H9 (cell line): ENCODE data around the gene PLEKHN1. TPM values are rescaled to one million over a fixed set of nuclear protein-coding genes. Genes with fewer than 3 reads are reported as not detected.

Experiments used
- DNase-seq: peaks from one replicate; pipeline ENCODE4 v3.0.0-alpha.2; 2017
- H2AFZ ChIP-seq: one replicate; pipeline ENCODE4 v1.6.1; 2013; ENCODE audit warnings: mild to moderate bottlenecking, low read length, control low read depth, moderate library complexity
- H2AK5ac ChIP-seq: 2 replicates; pipeline ENCODE4 v1.6.1; 2013; ENCODE audit warnings: low read length, control low read depth, mixed read lengths; ENCODE audit not compliant: insufficient read length
- H2BK120ac ChIP-seq: one replicate; pipeline ENCODE4 v1.6.1; 2013; ENCODE audit warnings: low read depth, mild to moderate bottlenecking, low read length, control low read depth, inconsistent platforms; ENCODE audit not compliant: poor library complexity, severe bottlenecking
- H2BK12ac ChIP-seq: 2 replicates; pipeline ENCODE4 v1.6.1; 2013; ENCODE audit warnings: low read length, control low read depth, mixed read lengths, low read depth; ENCODE audit not compliant: insufficient read length
- H2BK15ac ChIP-seq: 2 replicates; pipeline ENCODE4 v1.6.1; 2013; ENCODE audit warnings: low read depth, low read length, control low read depth
- H2BK20ac ChIP-seq: one replicate; pipeline ENCODE4 v1.6.1; 2013; ENCODE audit warnings: low read depth, mild to moderate bottlenecking, low read length, control low read depth, inconsistent platforms; ENCODE audit not compliant: poor library complexity, severe bottlenecking
- H2BK5ac ChIP-seq: 2 replicates; pipeline ENCODE4 v1.6.1; 2013; ENCODE audit warnings: low read length, control low read depth, mixed read lengths; ENCODE audit not compliant: insufficient read length
- H3K14ac ChIP-seq: 2 replicates; pipeline ENCODE4 v1.6.1; 2013; ENCODE audit warnings: low read length, control low read depth; ENCODE audit not compliant: insufficient read depth
- H3K18ac ChIP-seq: 2 replicates; pipeline ENCODE4 v1.6.1; 2013; ENCODE audit warnings: low read depth, mild to moderate bottlenecking, mixed read lengths, low read length, control low read depth; ENCODE audit not compliant: insufficient read length
- H3K23ac ChIP-seq: 2 replicates; pipeline ENCODE4 v1.6.1; 2013; ENCODE audit warnings: low read length, control low read depth, mixed read lengths, low read depth; ENCODE audit not compliant: insufficient read length
- H3K23me2 ChIP-seq: 2 replicates; pipeline ENCODE4 v1.6.1; 2013; ENCODE audit warnings: low read depth, mild to moderate bottlenecking, mixed read lengths, low read length, control low read depth; ENCODE audit not compliant: insufficient read length, poor library complexity, severe bottlenecking
- H3K27ac ChIP-seq: 2 replicates; pipeline ENCODE4 v1.5.1; 2013; ENCODE audit warnings: low read length, control low read depth, mixed read lengths, low read depth; ENCODE audit not compliant: insufficient read length
- H3K27me3 ChIP-seq: 2 replicates; pipeline ENCODE4 v1.6.1; 2013; ENCODE audit warnings: low read length, control low read depth, inconsistent platforms; ENCODE audit not compliant: insufficient read depth
- H3K4ac ChIP-seq: 2 replicates; pipeline ENCODE4 v1.6.1; 2013; ENCODE audit warnings: low read depth, mild to moderate bottlenecking, control low read depth, inconsistent platforms, low read length, moderate library complexity
- H3K4me1 ChIP-seq: 2 replicates; pipeline ENCODE4 v1.6.1; 2013; ENCODE audit warnings: low read length, control low read depth, inconsistent platforms; ENCODE audit not compliant: insufficient read depth
- H3K4me2 ChIP-seq: 2 replicates; pipeline ENCODE4 v1.6.1; 2013; ENCODE audit warnings: low read length, control low read depth, mixed read lengths; ENCODE audit not compliant: insufficient read length, insufficient read depth
- H3K56ac ChIP-seq: 2 replicates; pipeline ENCODE4 v1.6.1; 2013; ENCODE audit warnings: low read depth, mild to moderate bottlenecking, mixed read lengths, low read length, control low read depth; ENCODE audit not compliant: insufficient read length
- H3K79me1 ChIP-seq: 2 replicates; pipeline ENCODE4 v1.6.1; 2013; ENCODE audit warnings: low read depth, mild to moderate bottlenecking, moderate library complexity, low read length, control low read depth, inconsistent platforms; ENCODE audit not compliant: insufficient read depth, poor library complexity, severe bottlenecking
- H3K79me2 ChIP-seq: 2 replicates; pipeline ENCODE4 v1.6.1; 2013; ENCODE audit warnings: low read length, control low read depth, inconsistent platforms; ENCODE audit not compliant: insufficient read depth
- H3K9ac ChIP-seq: 2 replicates; pipeline ENCODE4 v1.6.1; 2013; ENCODE audit warnings: low read length, control low read depth, mixed read lengths; ENCODE audit not compliant: insufficient read length; ENCODE audit errors: extremely low read depth
- H3K9me3 ChIP-seq: one replicate; pipeline ENCODE4 v1.6.1; 2013; ENCODE audit warnings: low read depth, low read length, inconsistent platforms; ENCODE audit not compliant: control insufficient read depth
- H3T11ph ChIP-seq: one replicate; pipeline ENCODE4 v1.6.1; 2013; ENCODE audit warnings: mild to moderate bottlenecking, low read length, control low read depth, inconsistent platforms
- H4K20me1 ChIP-seq: one replicate; pipeline ENCODE4 v1.6.1; 2013; ENCODE audit not compliant: control insufficient read depth, insufficient read length, insufficient read depth
- H4K5ac ChIP-seq: 2 replicates; pipeline ENCODE4 v1.6.1; 2013; ENCODE audit warnings: low read depth, mild to moderate bottlenecking, mixed read lengths, low read length, control low read depth; ENCODE audit not compliant: insufficient read length
- H4K8ac ChIP-seq: replicated peaks from 2 replicates; pipeline ENCODE4 v1.6.1; 2013; ENCODE audit warnings: low read length, control low read depth, mixed read lengths, low read depth; ENCODE audit not compliant: insufficient read length
- H4K91ac ChIP-seq: 2 replicates; pipeline ENCODE4 v1.6.1; 2013; ENCODE audit warnings: low read depth, mild to moderate bottlenecking, moderate library complexity, mixed read lengths, low read length, control low read depth; ENCODE audit not compliant: insufficient read length
- H3K27ac Mint-ChIP-seq, 3 experiments: 2 replicates in 2 of 3; 3 replicates in 1 of 3; pipeline ENCODE4 v1.8.0; 2020 to 2021; ENCODE audit warnings: mixed read lengths in 3 of 3, mild to moderate bottlenecking in 1 of 3, moderate library complexity in 1 of 3
- H3K27me3 Mint-ChIP-seq: 2 replicates; pipeline ENCODE4 v1.8.0; 2021; ENCODE audit warnings: low read depth, mild to moderate bottlenecking, moderate library complexity, mixed read lengths
- H3K36me3 Mint-ChIP-seq, 3 experiments: 2 replicates in 2 of 3; 3 replicates in 1 of 3; pipeline ENCODE4 v1.8.0; 2020 to 2021; ENCODE audit warnings: low read depth in 3 of 3, mixed read lengths in 3 of 3; ENCODE audit not compliant: insufficient read depth in 1 of 3
- H3K4me1 Mint-ChIP-seq, 2 experiments: 2 replicates each; pipeline ENCODE4 v1.8.0; 2020; ENCODE audit warnings: mixed read lengths in 2 of 2
- H3K4me3 Mint-ChIP-seq, 2 experiments: 2 replicates in 1 of 2; 3 replicates in 1 of 2; pipeline ENCODE4 v1.8.0; 2020 to 2021; ENCODE audit warnings: mild to moderate bottlenecking in 2 of 2, mixed read lengths in 2 of 2, moderate library complexity in 1 of 2
- H3K9me3 Mint-ChIP-seq, 2 experiments: 2 replicates in 1 of 2; 3 replicates in 1 of 2; pipeline ENCODE4 v1.8.0; 2020; ENCODE audit warnings: mild to moderate bottlenecking in 2 of 2, mixed read lengths in 2 of 2, moderate library complexity in 1 of 2
- WGBS: extraction: QIAGEN DNeasy Blood & Tissue Kit; methylation state at CpG from one replicate; pipeline ENCODE4 v1.1.7; 2013; ENCODE audit warnings: missing lambda C conversion rate, low lambda C conversion rate, mixed read lengths; ENCODE audit not compliant: insufficient read length; ENCODE audit errors: extremely low coverage; 5-methylcytosine and 5-hydroxymethylcytosine counted together
- total RNA-seq: library from RNA; stranded (reverse); gene quantifications from 2 replicates; pipeline ENCODE4 v1.2.1, GENCODE V29; 2021
- TF ChIP-seq, protein P1 (sequence below): fragments of 200-600 bp; sonication (generic); conservative IDR thresholded peaks from 3 replicates; pipeline ENCODE4 v1.8.0; 2021; ENCODE audit warnings: antibody characterized with exemption, mild to moderate bottlenecking

Gene PLEKHN1
- total RNA-seq, 1 experiment from 2014 or later, result 3.0 TPM

DNA sequence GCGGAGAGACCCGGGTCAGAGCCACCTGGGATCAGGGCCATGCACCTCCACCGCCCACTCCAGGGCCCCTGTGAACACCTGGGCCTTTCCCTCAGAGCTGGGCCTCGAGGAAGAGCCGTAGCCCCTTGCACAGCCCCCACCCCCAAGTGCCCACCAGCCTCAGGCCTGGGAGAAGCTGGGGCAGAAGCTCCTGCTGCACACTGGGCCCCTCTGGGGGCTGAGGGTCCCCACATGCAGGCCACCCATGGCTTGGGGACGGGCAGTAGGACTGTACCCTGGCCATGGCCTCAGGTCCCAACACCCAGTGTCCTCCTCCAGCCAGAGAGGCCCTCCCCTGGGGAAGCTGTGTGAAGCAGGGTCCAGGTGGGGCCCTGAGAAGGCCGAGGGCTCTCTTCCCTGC lies 13.7 kb upstream of the PLEKHN1 start:
- Histone ChIP-seq H3K4ac (no peak overlapping the region), H2AFZ (no peak overlapping the region), H2BK20ac (no peak overlapping the region), H3K79me1 (no peaks in the 10 kb centered on the region), H3K23me2 (no peaks in the 10 kb centered on the region), H4K5ac (no peak overlapping the region), H3T11ph (no peak overlapping the region), H2BK5ac (no peak overlapping the region), H3K9ac (no peak overlapping the region), H3K23ac (no peak overlapping the region), H3K27ac (no peak overlapping the region), H4K8ac (no peak overlapping the region), H2BK12ac (no peak overlapping the region), H3K79me2 (no peaks in the 10 kb centered on the region), H3K9me3 (no peaks in the 10 kb centered on the region), H3K4me1 (no peaks in the 10 kb centered on the region), H3K56ac (no peak overlapping the region), H3K14ac (no peak overlapping the region), H3K4me2 (no peak overlapping the region), H2BK15ac (no peak overlapping the region), H4K91ac (no peak overlapping the region), H4K20me1 (no peaks in the 10 kb centered on the region), H3K27me3 (no peaks in the 10 kb centered on the region), H3K18ac (no peak overlapping the region), H2AK5ac (no peak overlapping the region), H2BK120ac (no peak overlapping the region)
- WGBS, result no CpG with 5 or more reads among the region's 7 CpGs
- Mint-ChIP-seq H3K27me3 (no peaks in the 10 kb centered on the region), H3K9me3 (no peaks in the 10 kb centered on the region; a peak in 2 of 5 replicates), H3K36me3 (peaks cover 36 to 86% (median 80%) of the 10 kb centered on the region in 3 experiments; a peak in 6 of 7 replicates), H3K4me1 (peaks cover 3 to 7% of the 10 kb centered on the region in 2 experiments), H3K4me3 (no peak overlapping the region), H3K27ac (no peak overlapping the region)
- TF ChIP-seq, protein P1, sequence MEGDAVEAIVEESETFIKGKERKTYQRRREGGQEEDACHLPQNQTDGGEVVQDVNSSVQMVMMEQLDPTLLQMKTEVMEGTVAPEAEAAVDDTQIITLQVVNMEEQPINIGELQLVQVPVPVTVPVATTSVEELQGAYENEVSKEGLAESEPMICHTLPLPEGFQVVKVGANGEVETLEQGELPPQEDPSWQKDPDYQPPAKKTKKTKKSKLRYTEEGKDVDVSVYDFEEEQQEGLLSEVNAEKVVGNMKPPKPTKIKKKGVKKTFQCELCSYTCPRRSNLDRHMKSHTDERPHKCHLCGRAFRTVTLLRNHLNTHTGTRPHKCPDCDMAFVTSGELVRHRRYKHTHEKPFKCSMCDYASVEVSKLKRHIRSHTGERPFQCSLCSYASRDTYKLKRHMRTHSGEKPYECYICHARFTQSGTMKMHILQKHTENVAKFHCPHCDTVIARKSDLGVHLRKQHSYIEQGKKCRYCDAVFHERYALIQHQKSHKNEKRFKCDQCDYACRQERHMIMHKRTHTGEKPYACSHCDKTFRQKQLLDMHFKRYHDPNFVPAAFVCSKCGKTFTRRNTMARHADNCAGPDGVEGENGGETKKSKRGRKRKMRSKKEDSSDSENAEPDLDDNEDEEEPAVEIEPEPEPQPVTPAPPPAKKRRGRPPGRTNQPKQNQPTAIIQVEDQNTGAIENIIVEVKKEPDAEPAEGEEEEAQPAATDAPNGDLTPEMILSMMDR, result no peak
- DNase-seq, result no peak
